ENCODE measurements around the gene STXBP4. TPM values are rescaled to one million over a fixed set of nuclear protein-coding genes. Genes with fewer than 3 reads are reported as not detected.

The STXBP4 gene
- total and polyA plus RNA-seq, 2 experiments from 2014 or later = 25.0 to 52.1 TPM

GRCh38 chr17:55120651-55121050, 152.1 kb downstream of the STXBP4 start:
- H4K20me1 ChIP-seq (replicated peaks; ENCODE audit: insufficient read depth) = no peaks in the 10 kb centered on the region
- ATAC-seq (no peak), DNase-seq (ENCODE audit: low spot score) (no peak)
- no peak overlapping the region for H3K27ac ChIP-seq (ENCODE audit: low read depth)
- no peak overlapping the region for H2AFZ ChIP-seq
- no peak for TF ChIP-seq JUNB (IDR thresholded peaks at IDR 0.05; ENCODE audit: unreplicated experiment)
- no peak for TF ChIP-seq ETS1 (IDR thresholded peaks at IDR 0.05)
- TF ChIP-seq POLR2AphosphoS5 (IDR thresholded peaks at IDR 0.05; ENCODE audit: low read depth) = no peak
- no peak for TF ChIP-seq CTCF (conservative IDR thresholded peaks at IDR 0.05; ENCODE audit: low read depth in 2 of 2)
- TF ChIP-seq ZNF462 (CRISPR knock-in tag; IDR thresholded peaks at IDR 0.05) = no peak
- TF ChIP-seq REST (IDR thresholded peaks at IDR 0.05; ENCODE audit: unreplicated experiment) = no peak
- no peak for TF ChIP-seq NANOG (IDR thresholded peaks at IDR 0.05; ENCODE audit: borderline replicate concordance)
- no peak for TF ChIP-seq STAT1 (IDR thresholded peaks at IDR 0.05; ENCODE audit: unreplicated experiment)
- TF ChIP-seq EZH2phosphoT487 (IDR thresholded peaks at IDR 0.05; ENCODE audit: unreplicated experiment) = no peak
- no peak for TF ChIP-seq ZNF114 (CRISPR knock-in tag; IDR thresholded peaks at IDR 0.05)
- TF ChIP-seq EZH2 (IDR thresholded peaks at IDR 0.05; ENCODE audit: low read depth, unreplicated experiment) = no peak
- TF ChIP-seq ZNF331 (CRISPR knock-in tag; IDR thresholded peaks at IDR 0.05; ENCODE audit: low read depth) = no peak
- no peak for TF ChIP-seq CREB1 (CRISPR knock-in tag; IDR thresholded peaks at IDR 0.05; ENCODE audit: low read depth)
- H3F3A ChIP-seq (replicated peaks; ENCODE audit: low read depth) = no peaks in the 10 kb centered on the region
- H3K4me2 ChIP-seq = no peak overlapping the region
- no peaks in the 10 kb centered on the region for H3K4me1 ChIP-seq (ENCODE audit: insufficient read depth)
- no peaks in the 10 kb centered on the region for H3K36me3 ChIP-seq (ENCODE audit: insufficient read depth)
- H3K4me1 Mint-ChIP-seq = no peaks in the 10 kb centered on the region
- no peaks in the 10 kb centered on the region for H3K27me3 ChIP-seq (ENCODE audit: insufficient read depth)
- H3K36me3 Mint-ChIP-seq (ENCODE audit: low read depth) = no peaks in the 10 kb centered on the region
- H3K79me2 ChIP-seq (replicated peaks; ENCODE audit: insufficient read depth) = no peaks in the 10 kb centered on the region
- H3K9me2 ChIP-seq (ENCODE audit: insufficient read depth) = no peaks in the 10 kb centered on the region
- no peak overlapping the region for H3K4me3 ChIP-seq
- H3K4me3 Mint-ChIP-seq = no peak overlapping the region
- H3K9me3 Mint-ChIP-seq = no peaks in the 10 kb centered on the region
- H3K27ac Mint-ChIP-seq = no peak overlapping the region
- no peaks in the 10 kb centered on the region for H3K27me3 Mint-ChIP-seq (ENCODE audit: insufficient read depth, low read depth, poor library complexity)
